Measurements from ENCODE around the gene EPHA1.

The EPHA1 gene

DNA sequence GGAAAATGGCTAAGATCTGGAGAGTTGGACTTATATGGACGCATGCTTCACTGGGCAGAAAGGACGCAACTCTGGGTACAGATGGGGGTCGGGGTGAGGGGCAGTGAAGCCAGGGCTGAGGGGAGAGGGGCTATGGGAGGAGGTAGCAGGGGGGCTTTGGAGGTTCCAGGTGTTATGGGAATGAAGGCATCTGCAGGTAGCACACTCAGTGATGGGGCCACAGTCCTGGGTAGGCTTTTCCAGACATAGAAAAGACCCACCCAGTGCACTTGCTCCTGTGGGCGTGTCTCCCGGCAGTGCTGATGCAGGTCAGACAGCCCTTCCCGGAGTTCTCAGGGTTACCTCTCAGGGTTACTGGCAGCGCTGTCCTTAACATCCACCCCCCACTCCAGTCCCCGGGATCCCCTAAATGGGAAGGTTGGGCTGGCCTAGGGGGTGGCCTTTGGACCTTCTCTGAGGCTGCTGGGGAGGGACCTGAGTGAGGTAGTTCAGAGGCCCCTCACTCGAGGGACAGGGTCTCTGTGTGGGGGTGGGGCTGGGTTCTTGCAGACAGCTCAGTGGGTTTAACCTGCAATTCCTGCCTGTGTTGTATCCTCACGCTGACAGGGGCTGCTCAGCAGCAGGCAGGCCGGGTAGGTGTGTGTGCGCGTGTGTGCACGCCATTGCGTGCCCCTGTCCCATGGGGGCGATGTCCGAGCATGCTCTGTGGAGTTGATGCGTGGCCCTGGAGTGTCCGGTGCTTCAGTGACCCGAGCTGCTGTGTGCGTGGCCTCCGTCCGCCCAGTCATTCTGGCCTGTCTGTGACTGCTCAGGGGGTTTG lies 21.3 kb downstream of the EPHA1 start:
- DNase-seq = no peak

GRCh38 chr7:143385891-143386781 lies 22.5 kb downstream of the EPHA1 start:
- no peak for DNase-seq

- DNase-seq = no peak
These were observed 23.7 kb downstream of the EPHA1 start for GRCh38 chr7:143384661-143385631.

- DNase-seq = no peak
These were observed 24.5 kb downstream of the EPHA1 start for GRCh38 chr7:143384148-143384547.

DNA sequence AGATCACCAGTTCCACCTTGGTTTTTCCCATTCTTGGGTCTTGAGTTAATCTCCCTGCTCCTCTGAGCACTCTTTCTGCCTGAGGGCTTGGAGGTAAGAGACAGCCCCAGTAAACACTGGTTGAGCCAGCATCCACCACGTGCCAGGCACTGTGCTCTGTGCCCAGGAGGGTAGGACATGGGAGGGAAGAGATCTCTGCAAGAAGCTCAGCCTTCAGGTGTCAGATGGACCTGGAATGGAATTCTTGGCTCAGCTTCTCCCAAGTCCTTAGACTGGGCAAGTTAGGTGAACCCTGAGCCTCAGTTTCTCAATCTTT lies 25.1 kb downstream of the EPHA1 start:
- no peak for DNase-seq

- DNase-seq = no peak
These were observed 25.6 kb downstream of the EPHA1 start for GRCh38 chr7:143382791-143383641.

DNA sequence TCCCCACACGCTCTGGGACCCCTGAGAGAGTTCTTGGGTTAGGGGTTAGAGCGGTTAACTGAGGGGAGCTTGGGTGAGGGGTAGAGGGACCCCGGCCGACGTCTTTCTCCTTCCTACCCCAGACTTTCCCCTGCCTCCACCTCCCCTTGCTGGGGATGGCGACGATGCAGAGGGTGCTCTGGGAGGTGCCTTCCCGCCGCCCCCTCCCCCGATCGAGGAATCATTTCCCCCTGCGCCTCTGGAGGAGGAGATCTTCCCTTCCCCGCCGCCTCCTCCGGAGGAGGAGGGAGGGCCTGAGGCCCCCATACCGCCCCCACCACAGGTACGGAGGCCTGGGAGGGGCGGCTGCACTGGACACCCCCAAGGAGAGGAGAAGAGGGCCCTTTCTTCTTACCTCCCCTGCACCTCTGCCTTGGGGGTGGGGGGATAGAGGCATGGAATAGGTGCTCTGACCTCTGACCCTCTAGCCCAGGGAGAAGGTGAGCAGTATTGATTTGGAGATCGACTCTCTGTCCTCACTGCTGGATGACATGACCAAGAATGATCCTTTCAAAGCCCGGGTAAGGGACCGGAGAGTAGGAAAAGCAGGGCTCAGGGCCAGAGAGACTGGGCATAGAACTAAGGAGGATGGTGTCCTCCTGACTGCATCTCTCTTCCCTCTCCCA lies 26.4 kb downstream of the EPHA1 start:
- no peak for DNase-seq

GRCh38 chr7:143381427-143382125 lies 27.1 kb downstream of the EPHA1 start:
- DNase-seq = no peak

DNA sequence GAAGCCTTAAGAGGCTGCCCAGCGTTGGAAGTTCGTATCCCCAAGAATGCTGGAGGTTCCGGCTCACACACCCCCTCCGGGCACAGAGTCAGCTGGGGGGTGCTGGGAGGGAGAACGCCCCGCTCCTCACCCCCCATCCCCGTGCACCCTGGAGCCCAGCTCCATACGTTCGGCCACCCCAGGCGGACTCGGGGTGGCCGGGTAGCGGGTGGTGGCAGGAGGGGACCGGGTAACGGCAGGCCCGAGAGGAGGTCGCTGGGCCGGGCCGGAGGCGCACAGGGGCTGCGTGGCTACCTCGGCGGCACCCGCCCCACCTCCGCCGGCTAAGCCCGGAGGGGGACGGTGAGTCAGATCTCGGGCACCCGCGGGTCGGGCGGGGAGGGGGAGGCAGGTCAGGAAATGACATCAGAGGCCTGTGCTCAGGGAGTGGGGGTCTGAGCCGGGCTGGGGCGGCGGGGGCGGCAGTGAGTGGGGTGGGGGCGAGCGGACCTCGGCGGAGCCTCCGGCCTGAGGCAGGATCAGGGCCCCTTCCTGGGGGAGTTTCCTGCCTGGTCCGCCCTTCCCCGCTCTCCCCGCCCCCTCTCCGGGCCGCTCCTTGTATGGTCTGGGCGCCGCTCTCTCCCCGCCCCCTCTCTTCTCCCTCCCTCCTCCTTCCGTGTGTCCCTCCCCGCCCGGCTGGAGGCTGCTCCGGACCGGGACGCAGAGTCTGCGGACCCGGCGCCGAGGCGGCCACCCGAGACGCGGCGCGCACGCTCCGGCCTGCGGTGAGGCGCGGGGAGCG lies 27.8 kb downstream of the EPHA1 start, which contains the start of gene ZYX:
TSS of gene ZYX (plus strand) at position 700 of the 781 bp plus-strand sequence. CDS start 227 bp downstream, outside the sequence.
- DNase-seq = peak; percentile 89

- DNase-seq = peak; percentile 89
These were observed 28.4 kb downstream of the EPHA1 start for GRCh38 chr7:143380260-143380645.

DNA sequence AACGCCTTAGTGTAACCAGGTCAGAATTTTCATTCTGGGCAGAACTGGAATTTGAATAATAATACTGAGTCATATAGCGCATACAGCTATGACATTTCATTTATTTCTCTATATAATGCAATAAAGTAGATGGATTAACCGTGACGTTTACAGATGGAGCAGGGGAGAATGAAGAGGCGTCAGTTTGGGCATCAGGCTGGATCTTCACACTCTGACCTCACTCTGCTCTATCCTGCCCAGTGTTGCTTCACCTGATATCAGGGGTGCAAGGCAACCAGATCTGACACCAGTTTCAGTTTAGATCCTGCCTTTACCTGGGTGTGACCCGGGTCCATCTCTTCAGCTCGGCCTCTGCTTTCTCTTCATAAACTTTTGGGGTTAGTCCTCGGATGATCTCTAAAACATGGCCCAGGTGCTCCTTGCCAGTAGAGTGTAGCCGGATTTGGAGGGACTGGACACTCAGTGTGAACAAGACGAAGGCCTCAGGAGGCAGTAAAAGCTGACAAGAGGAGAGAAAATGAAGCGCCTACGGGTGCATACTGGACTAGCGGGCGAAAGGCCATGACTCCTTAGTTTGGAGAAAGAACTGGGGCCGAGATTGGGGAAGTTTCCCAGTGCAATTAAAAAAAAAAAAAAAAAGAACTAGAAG lies 28.9 kb downstream of the EPHA1 start:
- DNase-seq = no peak

DNA sequence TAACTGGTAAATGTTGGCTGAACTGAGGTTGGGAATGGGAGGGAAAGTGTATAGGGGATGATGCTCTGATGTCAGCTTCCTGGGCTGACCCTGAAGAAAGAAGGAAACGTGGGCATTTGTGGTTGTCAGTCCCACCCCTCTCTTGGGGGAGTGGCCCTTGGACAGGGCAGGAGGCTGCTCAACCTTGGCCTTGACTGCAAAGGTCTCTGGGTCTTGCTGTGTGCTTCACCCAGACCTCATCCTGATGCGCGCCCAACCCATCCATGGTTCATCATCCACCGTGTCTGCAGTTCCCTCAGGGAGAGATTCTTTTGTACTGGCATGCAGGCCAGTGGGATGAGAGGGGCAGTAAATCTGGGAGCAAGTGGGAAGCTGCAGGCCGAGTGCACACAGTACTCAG lies 32.3 kb downstream of the EPHA1 start:
- DNase-seq = no peak

DNA sequence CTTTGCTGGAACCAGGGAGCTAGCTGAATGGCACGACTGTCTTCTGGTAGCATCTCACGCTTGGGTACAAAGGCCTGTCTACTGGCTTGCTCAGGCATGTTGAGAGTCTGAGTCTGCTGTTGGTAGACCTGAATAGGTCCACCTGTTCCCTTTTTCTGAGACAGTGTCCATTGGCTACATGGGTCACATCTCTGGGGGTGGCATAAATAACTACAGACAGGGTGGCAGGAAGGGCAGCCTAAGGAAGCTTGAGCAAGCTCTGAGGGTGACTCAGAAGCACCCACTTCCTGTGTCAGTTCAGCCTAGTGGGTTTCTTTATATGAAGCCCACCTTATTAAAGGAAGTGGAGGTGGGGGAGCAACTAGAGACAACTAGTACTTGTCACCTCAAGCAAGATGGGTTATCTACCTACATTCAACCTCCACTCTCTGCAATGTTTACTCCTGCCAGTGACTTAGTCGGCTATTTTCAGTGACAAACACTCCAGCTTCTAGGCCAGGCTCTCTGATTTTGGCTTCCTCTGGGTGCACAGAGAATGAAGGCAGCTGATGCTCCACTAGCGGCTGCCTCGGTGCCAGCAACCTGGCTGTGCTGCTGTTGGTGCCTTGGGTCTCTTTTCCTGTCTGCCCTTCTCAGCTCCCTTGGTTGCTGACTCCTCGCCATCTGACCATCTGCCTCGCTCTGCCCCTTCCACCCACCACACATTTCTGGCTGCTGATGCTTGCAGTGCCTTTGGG lies 33.2 kb downstream of the EPHA1 start:
- DNase-seq = no peak

DNA sequence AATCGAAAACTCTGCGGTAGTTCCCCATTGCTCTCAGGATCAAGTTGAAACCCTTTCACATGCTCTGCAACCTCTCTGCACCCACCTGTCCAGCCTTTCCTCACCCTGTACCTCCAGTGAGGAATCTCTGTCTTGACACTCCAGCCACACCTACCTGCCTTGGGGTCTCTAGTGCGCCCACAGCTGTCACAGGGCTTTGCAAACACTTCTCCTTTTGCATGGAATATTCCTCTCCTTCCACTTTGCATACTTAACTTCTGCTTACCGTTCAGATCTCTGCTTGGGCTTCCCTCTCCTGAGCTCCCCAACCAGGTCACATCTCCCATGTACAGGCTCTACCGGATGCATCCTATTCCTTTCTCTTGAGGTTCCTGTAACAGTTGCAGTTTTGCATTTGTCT lies 34.1 kb downstream of the EPHA1 start:
- no peak for DNase-seq

- no peak for DNase-seq
These were observed 35.3 kb downstream of the EPHA1 start for GRCh38 chr7:143373255-143373794.

GRCh38 chr7:143372070-143372469 lies 36.6 kb downstream of the EPHA1 start:
- DNase-seq = no peak

DNA sequence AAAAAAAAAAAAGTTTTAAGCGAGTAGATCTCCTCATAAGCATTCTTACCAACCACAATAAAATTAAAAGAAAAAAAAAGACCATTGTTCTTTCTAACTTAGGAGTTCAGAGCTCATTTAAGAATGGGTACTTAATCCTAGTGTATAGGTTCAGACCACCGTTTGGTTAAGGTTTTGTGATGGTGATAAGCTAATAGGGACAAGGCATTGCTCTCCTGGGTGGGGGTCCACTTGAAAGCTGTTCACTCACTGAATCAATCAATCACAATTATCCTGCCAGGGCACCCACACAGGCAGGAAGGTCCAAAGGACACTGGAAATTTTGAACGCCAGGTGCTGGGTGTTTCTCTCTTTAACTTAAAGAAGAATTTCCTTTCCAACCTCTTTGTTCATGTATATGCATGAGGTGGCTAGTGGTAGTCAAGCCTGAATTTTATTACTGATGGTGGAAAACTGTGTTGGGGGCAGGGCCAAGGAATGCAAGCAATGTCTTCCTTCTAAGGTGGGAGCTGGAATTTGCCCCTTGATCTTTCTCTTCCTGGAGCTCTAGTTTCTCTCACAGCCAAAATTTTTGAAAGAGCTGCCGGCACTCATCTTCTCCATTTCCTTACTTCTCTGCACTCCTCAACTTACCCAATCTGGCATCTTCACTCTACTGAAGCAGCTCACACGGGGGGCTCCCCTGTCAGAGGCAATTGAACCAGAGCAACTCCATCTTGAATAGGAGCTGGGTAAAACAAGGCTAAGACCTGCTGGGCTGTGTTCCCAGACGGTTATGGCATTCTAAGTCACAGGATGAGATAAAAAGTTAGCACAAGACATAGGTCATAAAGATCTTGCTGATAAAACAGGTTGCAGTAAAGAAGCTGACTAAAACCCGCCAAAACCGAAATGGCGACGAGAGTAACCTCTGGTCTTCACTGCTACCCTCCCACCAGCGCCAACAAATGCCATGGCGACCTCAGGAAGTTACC lies 38.7 kb downstream of the EPHA1 start:
- no peak for DNase-seq

Data from activated CD4-positive, CD25-positive, alpha-beta regulatory T cell treated with anti-CD3 and anti-CD28 coated beads, Interleukin-2, amount 50 U/mL, for 72 hours (primary cell).